ENCODE measurements around the gene RIPOR2. TPM values are rescaled to one million over a fixed set of nuclear protein-coding genes. Genes with fewer than 3 reads are reported as not detected.

RIPOR2 gene
- total RNA-seq, 1 experiment from 2014 or later = 5.0 TPM

GRCh38 chr6:24798740-24799540, 136.8 kb downstream of the RIPOR2 start, which contains the start of gene ARMH2:
Gene ARMH2 (minus strand): TSS chr6:24798917. CDS start chr6:24798857, 60 bp downstream.
- H3K4ac ChIP-seq (ENCODE audit: low read depth, low read length) = no peak within 1 kb of the TSS
- no peaks in the 10 kb centered on the region for H3K27me3 Mint-ChIP-seq (ENCODE audit: low read depth)
- no peak within 1 kb of the TSS for H2AFZ ChIP-seq (ENCODE audit: low read length)
- H4K5ac ChIP-seq (ENCODE audit: insufficient read length, low read depth, low read length) = no peak within 1 kb of the TSS
- H3K9me3 Mint-ChIP-seq = no peaks in the 10 kb centered on the region
- peaks cover 5% of the 10 kb centered on the region for H3K4me1 ChIP-seq (ENCODE audit: insufficient read depth, low read length)
- no peak within 1 kb of the TSS; the same call in 1 of the 2 replicates for H2BK15ac ChIP-seq (ENCODE audit: low read depth, low read length)
- no peak for TF ChIP-seq CTCF (conservative IDR thresholded peaks at IDR 0.05)
- peaks cover 0 to 4% (median 4%) of the 10 kb centered on the region in 3 experiments; a peak in 1 of 7 replicates for H3K36me3 Mint-ChIP-seq (ENCODE audit: insufficient read depth in 1 of 3, low read depth in 3 of 3)
- H3K4me3 Mint-ChIP-seq = no peak within 1 kb of the TSS
- no peaks in the 10 kb centered on the region; the same call in 1 of the 2 replicates for H3K27me3 ChIP-seq (ENCODE audit: insufficient read depth, low read length)
- H3K79me2 ChIP-seq (ENCODE audit: insufficient read depth, low read length) = no peaks in the 10 kb centered on the region
- H4K20me1 ChIP-seq (ENCODE audit: control insufficient read depth, insufficient read depth, insufficient read length) = no peaks in the 10 kb centered on the region
- DNase-seq = no peak
- H3K56ac ChIP-seq (ENCODE audit: insufficient read length, low read depth, low read length) = no peak within 1 kb of the TSS
- no peak within 1 kb of the TSS for H3K27ac Mint-ChIP-seq
- no peak within 1 kb of the TSS for H4K91ac ChIP-seq (ENCODE audit: insufficient read length, low read depth, low read length)
- no peak within 1 kb of the TSS for H2BK12ac ChIP-seq (ENCODE audit: insufficient read length, low read depth, low read length)
- no peak within 1 kb of the TSS for H3K14ac ChIP-seq (ENCODE audit: insufficient read depth, low read length)
- WGBS (ENCODE audit: extremely low coverage, insufficient read length, low lambda C conversion rate) = no CpG with 5 or more reads among the region's 13 CpGs
- H3K23ac ChIP-seq (ENCODE audit: insufficient read length, low read depth, low read length) = no peak within 1 kb of the TSS
- H2BK120ac ChIP-seq (ENCODE audit: low read depth, low read length, poor library complexity, severe bottlenecking) = no peak within 1 kb of the TSS
- H2AK5ac ChIP-seq (ENCODE audit: insufficient read length, low read length) = no peak within 1 kb of the TSS
- no peaks in the 10 kb centered on the region for H3K9me3 ChIP-seq (ENCODE audit: control insufficient read depth, low read depth, low read length)
- no peaks in the 10 kb centered on the region for H3K23me2 ChIP-seq (ENCODE audit: insufficient read length, low read depth, low read length, poor library complexity, severe bottlenecking)
- H3K27ac ChIP-seq (ENCODE audit: insufficient read length, low read depth, low read length) = no peak within 1 kb of the TSS
- H3K4me2 ChIP-seq (ENCODE audit: insufficient read depth, insufficient read length, low read length) = no peak within 1 kb of the TSS
- peaks cover 13 to 20% of the 10 kb centered on the region in 2 experiments for H3K4me1 Mint-ChIP-seq
- H2BK5ac ChIP-seq (ENCODE audit: insufficient read length, low read length) = no peak within 1 kb of the TSS
- no peak within 1 kb of the TSS for H2BK20ac ChIP-seq (ENCODE audit: low read depth, low read length, poor library complexity, severe bottlenecking)
- H3K9ac ChIP-seq (ENCODE audit: extremely low read depth, insufficient read length, low read length) = no peak within 1 kb of the TSS
- no peak within 1 kb of the TSS for H3K18ac ChIP-seq (ENCODE audit: insufficient read length, low read depth, low read length)
- H3T11ph ChIP-seq (ENCODE audit: low read length) = no peak within 1 kb of the TSS
- H4K8ac ChIP-seq (replicated peaks; ENCODE audit: insufficient read length, low read depth, low read length) = no peak within 1 kb of the TSS
- H3K79me1 ChIP-seq (ENCODE audit: insufficient read depth, low read depth, low read length, poor library complexity, severe bottlenecking) = no peaks in the 10 kb centered on the region

Measured in H9 (cell line).